IPS DF 6.9 (cell line): ENCODE data around the gene LIN54.
"Not testable (repeated sequence)": the region's sequence is repeated elsewhere in the genome, so short reads cannot be mapped to it uniquely, and the experiment has no call there.

ENCODE experiments used
- DNase-seq: peaks from one replicate; pipeline ENCODE4 v3.0.0-alpha.2; 2013; ENCODE audit warnings: low read depth, low spot score
- H3K27ac ChIP-seq: one replicate; pipeline ENCODE4 v1.5.1; 2013; ENCODE audit warnings: low read length, control low read depth
- H3K27me3 ChIP-seq: 2 replicates; pipeline ENCODE4 v1.6.1; 2013; ENCODE audit warnings: mild to moderate bottlenecking, low read length; ENCODE audit not compliant: control insufficient read depth, insufficient read depth
- H3K36me3 ChIP-seq: 2 replicates; pipeline ENCODE4 v1.6.1; 2013; ENCODE audit warnings: low read length; ENCODE audit not compliant: control insufficient read depth, insufficient read depth
- H3K4me1 ChIP-seq: 2 replicates; pipeline ENCODE4 v1.6.1; 2013; ENCODE audit warnings: low read length; ENCODE audit not compliant: control insufficient read depth, insufficient read depth
- H3K4me3 ChIP-seq: 2 replicates; pipeline ENCODE4 v1.5.1; 2013; ENCODE audit warnings: mild to moderate bottlenecking, low read length
- H3K9me3 ChIP-seq: 2 replicates; pipeline ENCODE4 v1.6.1; 2013; ENCODE audit warnings: low read length, inconsistent platforms; ENCODE audit not compliant: control insufficient read depth, insufficient read depth
- WGBS: extraction: QIAGEN DNeasy Blood & Tissue Kit; methylation state at CpG from one replicate; pipeline ENCODE4 v1.1.7; 2013; ENCODE audit warnings: mixed read lengths, missing lambda C conversion rate; ENCODE audit not compliant: insufficient read length, insufficient coverage; 5-methylcytosine and 5-hydroxymethylcytosine counted together

The LIN54 gene

DNA sequence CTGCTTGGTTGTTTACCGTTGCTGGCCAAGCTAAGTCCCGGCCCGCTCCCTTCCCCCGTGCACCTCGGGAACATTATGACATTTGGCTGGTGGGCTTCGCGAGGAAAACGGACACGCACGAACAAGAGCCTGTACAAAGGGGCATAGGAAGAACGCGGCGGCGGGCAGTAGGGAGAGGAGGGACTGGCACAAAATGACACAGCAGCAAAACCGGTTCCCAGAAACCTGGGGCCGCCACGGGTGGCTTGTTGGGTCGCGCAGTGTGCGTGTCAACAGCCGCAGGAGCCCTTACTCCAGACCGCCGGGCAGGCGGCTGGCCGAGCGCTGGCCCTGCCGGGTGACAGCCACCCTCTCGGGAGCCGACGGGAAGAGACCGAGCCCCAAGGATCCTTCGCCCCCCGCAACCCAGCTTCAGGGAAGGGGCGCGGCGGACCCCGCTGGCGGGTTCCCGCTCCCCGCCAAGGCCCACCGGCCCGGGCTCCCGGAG, 1.6 kb upstream of the LIN54 start:
- Histone ChIP-seq H3K9me3 (no peaks in the 10 kb centered on the region), H3K27ac (no peak overlapping the region), H3K4me3 (peak overlapping the region; percentile 78; the same call in 1 of the 2 replicates), H3K36me3 (no peaks in the 10 kb centered on the region), H3K27me3 (no peaks in the 10 kb centered on the region; the same call in 1 of the 2 replicates), H3K4me1 (no peaks in the 10 kb centered on the region)
- DNase-seq, result no peak
- WGBS, result no CpG with 5 or more reads among the region's 43 CpGs

GRCh38 chr4:83011689-83012199, 1.1 kb upstream of the LIN54 start:
- H3K9me3 ChIP-seq, result no peaks in the 10 kb centered on the region
- no CpG with 5 or more reads among the region's 5 CpGs for WGBS
- no peaks in the 10 kb centered on the region for H3K36me3 ChIP-seq
- H3K4me3 ChIP-seq, result peak overlapping the region; percentile 78; the same call in 1 of the 2 replicates
- H3K27ac ChIP-seq, result no peak overlapping the region
- no peak for DNase-seq
- no peaks in the 10 kb centered on the region for H3K4me1 ChIP-seq
- no peaks in the 10 kb centered on the region; the same call in 1 of the 2 replicates for H3K27me3 ChIP-seq

DNA sequence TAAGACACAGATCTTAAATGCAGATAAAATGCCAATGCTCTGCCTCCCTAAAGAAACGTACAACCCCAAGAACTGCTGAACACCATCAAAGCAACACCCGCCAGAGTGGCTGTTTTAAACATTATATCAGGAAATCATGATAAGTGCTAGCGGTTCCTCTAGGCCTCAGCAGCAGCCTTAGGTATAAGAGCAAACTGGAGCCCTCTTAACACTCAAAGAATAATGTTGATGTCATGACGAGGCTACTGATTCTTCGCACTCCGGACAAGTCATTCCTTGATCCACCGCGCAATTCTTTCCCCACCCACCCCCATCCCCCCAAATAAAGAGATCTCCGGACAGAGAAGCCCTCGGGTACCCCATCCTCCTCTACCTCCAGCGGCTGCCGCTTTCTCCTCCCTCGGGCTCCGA, 507 bp downstream of the LIN54 start:
- no peak for DNase-seq
- Histone ChIP-seq H3K36me3 (no peaks in the 10 kb centered on the region), H3K27me3 (no peaks in the 10 kb centered on the region; the same call in 1 of the 2 replicates), H3K9me3 (no peaks in the 10 kb centered on the region), H3K4me1 (no peaks in the 10 kb centered on the region), H3K4me3 (peak overlapping the region; percentile 97; the same call in 1 of the 2 replicates), H3K27ac (no peak overlapping the region)
- WGBS, result no CpG with 5 or more reads among the region's 14 CpGs

DNA sequence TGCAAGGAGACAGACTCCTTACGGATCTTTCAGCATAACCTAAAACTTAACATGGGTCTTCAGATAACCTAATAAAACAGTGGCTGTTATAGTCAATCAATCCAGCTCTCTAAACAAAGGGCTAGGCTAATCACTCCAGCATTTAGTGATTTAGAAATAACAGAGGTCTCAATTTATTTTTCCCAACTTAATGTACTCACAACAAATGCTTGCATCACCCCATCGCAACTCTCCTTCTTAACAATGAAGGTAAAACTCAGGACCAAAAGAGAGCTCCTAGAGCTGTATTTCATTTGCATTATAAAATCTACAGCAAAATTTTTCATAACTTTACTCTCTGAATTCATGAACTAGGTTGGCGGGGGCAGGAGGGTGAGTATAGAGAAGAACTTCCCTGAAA, 1.1 kb downstream of the LIN54 start:
- Histone ChIP-seq H3K27me3 (no peaks in the 10 kb centered on the region; the same call in 1 of the 2 replicates), H3K27ac (no peak overlapping the region), H3K36me3 (no peaks in the 10 kb centered on the region), H3K4me1 (no peaks in the 10 kb centered on the region), H3K9me3 (no peaks in the 10 kb centered on the region), H3K4me3 (no peak overlapping the region)
- no CpG with 5 or more reads among the region's 3 CpGs for WGBS
- no peak for DNase-seq

GRCh38 chr4:83003044-83003791, 7.4 kb downstream of the LIN54 start:
- DNase-seq, H3K27ac ChIP-seq, H3K9me3 ChIP-seq, H3K36me3 ChIP-seq, H3K4me1 ChIP-seq, H3K27me3 ChIP-seq, H3K4me3 ChIP-seq: not testable (repeated sequence)
- no CpG with 5 or more reads among the region's 14 CpGs for WGBS

DNA sequence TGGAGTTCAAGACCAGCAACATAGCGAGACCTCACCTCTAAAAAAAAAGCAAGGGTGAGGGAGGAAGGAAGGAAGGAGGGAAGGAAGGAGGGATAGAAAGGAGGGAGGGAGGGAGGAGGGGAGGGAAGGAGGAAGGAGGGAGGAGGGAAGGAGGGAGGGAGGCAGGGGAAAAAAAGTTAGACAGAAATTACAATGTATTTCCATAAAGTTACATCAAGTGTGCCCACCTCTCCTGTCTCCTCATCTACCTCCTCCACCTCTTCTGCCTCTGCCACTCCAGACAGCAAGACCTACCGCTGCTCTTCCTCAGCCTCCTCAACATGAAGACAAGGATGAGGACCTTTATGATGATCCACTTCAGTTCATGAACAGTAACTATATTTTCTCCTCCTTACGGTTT, 8.3 kb downstream of the LIN54 start:
- Histone ChIP-seq H3K27ac (no peak overlapping the region), H3K4me3 (no peak overlapping the region), H3K36me3 (no peaks in the 10 kb centered on the region), H3K4me1 (no peaks in the 10 kb centered on the region), H3K9me3 (no peaks in the 10 kb centered on the region), H3K27me3 (no peaks in the 10 kb centered on the region)
- DNase-seq, result no peak
- WGBS, result no CpG with 5 or more reads among the region's 3 CpGs

DNA sequence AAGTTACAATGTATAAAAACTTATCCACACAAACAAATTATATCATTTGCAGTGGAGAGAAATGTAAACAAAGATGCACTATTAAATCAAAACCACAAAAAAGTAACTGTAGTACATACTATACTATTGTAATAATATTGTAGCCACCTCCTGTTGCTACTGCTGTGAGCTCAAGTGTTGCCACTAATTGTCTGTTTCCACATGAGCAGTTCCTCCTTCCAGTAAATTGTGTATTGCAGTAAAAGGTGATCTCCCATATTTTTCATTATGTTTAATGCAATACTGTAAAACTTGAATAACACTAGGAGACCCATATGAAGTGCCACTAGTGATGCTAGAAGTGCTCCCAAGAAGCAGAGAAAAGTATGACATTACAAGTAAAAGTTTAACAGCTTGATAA, 11.7 kb downstream of the LIN54 start:
- DNase-seq, result no peak
- no peaks in the 10 kb centered on the region for H3K27me3 ChIP-seq
- H3K4me3 ChIP-seq, result no peak overlapping the region
- H3K9me3 ChIP-seq, result no peaks in the 10 kb centered on the region
- no peaks in the 10 kb centered on the region for H3K36me3 ChIP-seq
- no peak overlapping the region for H3K27ac ChIP-seq
- no peaks in the 10 kb centered on the region for H3K4me1 ChIP-seq

GRCh38 chr4:82994834-82995233, 15.8 kb downstream of the LIN54 start:
- Histone ChIP-seq H3K27me3 (no peaks in the 10 kb centered on the region), H3K4me1 (no peaks in the 10 kb centered on the region), H3K27ac (no peak overlapping the region), H3K9me3 (no peaks in the 10 kb centered on the region), H3K36me3 (no peaks in the 10 kb centered on the region), H3K4me3 (no peak overlapping the region)
- DNase-seq, result no peak
- no CpG with 5 or more reads among the region's 4 CpGs for WGBS

GRCh38 chr4:82989575-82990429, 20.8 kb downstream of the LIN54 start:
- H3K4me1 ChIP-seq, result no peaks in the 10 kb centered on the region
- no peaks in the 10 kb centered on the region for H3K9me3 ChIP-seq
- no peaks in the 10 kb centered on the region for H3K36me3 ChIP-seq
- no peaks in the 10 kb centered on the region for H3K27me3 ChIP-seq
- WGBS, result no CpG with 5 or more reads among the region's 2 CpGs
- no peak for DNase-seq
- no peak overlapping the region for H3K4me3 ChIP-seq
- no peak overlapping the region for H3K27ac ChIP-seq

DNA sequence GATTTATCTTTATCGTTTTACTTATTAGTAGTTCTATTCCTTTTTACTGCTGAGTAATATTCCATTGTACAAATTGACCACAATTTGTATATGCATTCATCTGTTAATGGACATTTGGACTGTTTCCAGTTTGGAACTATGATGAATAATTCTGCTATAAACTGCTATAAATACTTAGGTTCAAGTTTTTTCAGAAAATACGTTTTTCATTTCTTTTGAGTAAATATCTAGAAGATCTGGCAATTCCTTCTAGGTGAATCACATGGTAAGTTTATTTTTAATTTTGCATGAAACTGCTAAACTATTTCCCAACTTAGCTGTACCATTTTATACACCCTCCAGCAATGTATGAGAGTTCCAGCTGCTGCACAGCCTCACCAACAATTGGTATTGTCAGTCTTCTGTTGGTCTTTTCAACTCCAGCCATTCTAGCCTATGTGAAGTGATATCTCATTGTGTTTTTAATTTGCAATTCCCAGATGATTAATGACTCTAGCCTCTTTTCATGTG, 22.2 kb downstream of the LIN54 start:
- Histone ChIP-seq H3K4me3 (no peak overlapping the region), H3K4me1 (no peaks in the 10 kb centered on the region), H3K27ac (no peak overlapping the region), H3K36me3 (no peaks in the 10 kb centered on the region), H3K27me3 (no peaks in the 10 kb centered on the region), H3K9me3 (no peaks in the 10 kb centered on the region)
- DNase-seq, result no peak
- WGBS, result no CpG with 5 or more reads among the region's 2 CpGs
